Glomerular endothelial cell (primary cell): ENCODE measurements around the gene RBFOX1. TPM values are rescaled to one million over a fixed set of nuclear protein-coding genes. Genes with fewer than 3 reads are reported as not detected.

Experiments used
- DNase-seq: peaks from one replicate; pipeline ENCODE4 v3.0.0-alpha.2; 2011; ENCODE audit warnings: low read depth, low spot score; ENCODE audit errors: extremely low read depth
- total RNA-seq: library from RNA; depleted of rRNA; stranded (reverse); fragments of >200 nt; gene quantifications from 2 replicates; pipeline ENCODE4 v1.2.3, GENCODE V29; 2015

Gene RBFOX1
- not detected in 2 replicates for total RNA-seq

DNA sequence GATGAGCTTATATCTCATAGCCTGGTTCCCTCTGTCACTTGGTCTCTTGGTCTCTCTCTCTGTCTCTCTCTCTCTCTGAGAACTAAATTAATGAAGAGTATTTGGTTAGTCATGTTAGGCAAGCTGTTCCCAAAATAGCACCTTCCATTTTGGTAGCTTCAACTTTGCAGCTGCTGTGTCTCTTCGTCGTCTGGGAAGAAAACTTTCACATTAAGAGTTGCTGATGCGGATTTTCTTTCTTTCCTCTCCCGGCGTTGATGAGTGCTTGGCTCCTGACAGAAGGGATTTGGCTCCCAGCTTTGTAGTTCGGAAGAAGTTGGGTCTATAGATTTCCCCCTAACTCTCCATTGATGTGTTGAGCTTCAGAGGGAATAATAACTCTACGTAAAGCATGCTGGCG lies at the start of gene RBFOX1:
Gene RBFOX1 (plus strand): TSS at position 235 of the 400 bp plus-strand sequence.
- no peak for DNase-seq

DNA sequence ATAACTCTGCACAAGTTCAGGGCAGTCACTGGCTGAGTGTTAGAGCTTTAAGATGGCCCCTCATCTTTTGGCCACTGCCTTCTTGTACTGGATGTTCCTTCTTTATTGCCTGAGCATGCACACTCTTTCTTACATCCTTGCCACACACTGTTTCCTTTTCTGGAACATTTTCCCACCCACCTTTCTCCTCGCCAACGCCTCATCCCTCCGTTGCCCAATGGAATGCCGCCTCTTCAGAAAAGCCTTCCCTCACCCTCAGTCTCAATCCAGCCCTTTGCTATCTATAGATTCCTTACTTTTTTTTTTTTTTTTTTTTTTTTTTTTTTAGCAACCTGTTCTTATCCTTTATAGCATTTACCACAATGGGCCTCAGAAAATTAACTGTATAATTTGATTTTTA lies 47.9 kb upstream of the RBFOX1 start:
- DNase-seq, result no peak

GRCh38 chr16:7285520-7285919 lies 47.1 kb upstream of the RBFOX1 start:
- DNase-seq, result no peak

GRCh38 chr16:7289299-7289698 lies 43.3 kb upstream of the RBFOX1 start:
- no peak for DNase-seq

DNA sequence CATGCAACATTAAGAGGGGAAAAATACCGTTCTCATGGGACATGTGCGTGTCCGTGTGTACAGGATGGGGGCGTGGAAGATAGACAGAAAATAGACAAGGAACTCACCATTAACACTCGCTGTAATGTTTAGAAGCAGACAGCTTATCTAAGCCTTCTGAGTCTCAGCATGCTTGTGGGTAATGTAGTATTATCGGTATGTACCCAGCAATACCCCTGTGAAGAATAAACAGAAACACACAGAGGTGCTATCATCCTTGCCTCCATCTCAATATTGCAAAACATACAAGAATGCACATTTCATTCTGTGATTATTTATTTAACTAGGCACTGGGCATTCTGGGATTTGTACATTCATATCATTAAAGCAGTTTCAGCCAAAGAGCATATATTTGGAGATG lies 42.0 kb upstream of the RBFOX1 start:
- no peak for DNase-seq

DNA sequence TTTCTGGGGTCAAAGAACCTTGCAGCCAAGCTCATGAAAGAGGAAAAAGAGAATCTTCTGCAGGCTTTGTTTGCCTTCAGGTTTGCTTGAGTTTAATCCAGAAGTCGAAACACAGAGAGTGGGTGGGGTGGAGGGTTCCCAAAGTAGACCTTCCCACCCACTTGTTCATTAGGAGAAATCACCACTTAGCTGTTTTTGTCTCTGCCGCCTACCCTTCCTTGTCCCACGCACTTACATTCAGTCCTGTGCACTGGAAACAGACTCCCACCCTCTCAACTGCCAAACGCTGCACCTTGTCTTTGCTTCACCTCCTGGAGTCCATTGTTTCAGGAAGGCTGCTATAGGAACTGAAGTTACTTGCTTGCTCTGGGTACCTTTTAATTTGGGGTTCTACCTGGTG lies 38.6 kb upstream of the RBFOX1 start:
- DNase-seq, result no peak

- no peak for DNase-seq
Observed at GRCh38 chr16:7303052-7303610, 29.5 kb upstream of the RBFOX1 start.

GRCh38 chr16:7303660-7304200 lies 28.9 kb upstream of the RBFOX1 start:
- DNase-seq, result no peak

- no peak for DNase-seq
Observed at GRCh38 chr16:7304279-7304678, 28.4 kb upstream of the RBFOX1 start.

GRCh38 chr16:7304958-7305357 lies 27.7 kb upstream of the RBFOX1 start:
- no peak for DNase-seq

- no peak for DNase-seq
Observed at GRCh38 chr16:7313170-7313569, 19.5 kb upstream of the RBFOX1 start.

DNA sequence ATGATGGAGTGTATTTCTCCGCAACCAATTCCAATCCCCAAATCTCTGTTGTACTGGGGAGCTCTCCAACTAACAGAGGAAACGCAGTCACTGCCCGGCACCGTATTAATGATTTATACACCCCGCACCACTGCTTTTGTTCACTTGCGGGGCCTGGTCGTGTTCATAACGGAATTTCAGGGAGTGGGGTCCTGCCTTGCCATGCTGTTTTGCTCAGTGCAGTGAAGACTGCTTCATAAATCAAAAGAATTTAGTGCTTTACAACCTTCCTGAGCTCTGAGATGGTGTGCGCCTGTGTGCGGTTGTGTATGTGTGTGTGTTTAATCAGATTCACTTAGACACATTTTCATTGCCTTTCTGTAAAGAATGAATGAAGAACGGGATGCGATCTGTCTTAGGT lies 18.5 kb upstream of the RBFOX1 start:
- no peak for DNase-seq

GRCh38 chr16:7315813-7316212 lies 16.8 kb upstream of the RBFOX1 start:
- no peak for DNase-seq

DNA sequence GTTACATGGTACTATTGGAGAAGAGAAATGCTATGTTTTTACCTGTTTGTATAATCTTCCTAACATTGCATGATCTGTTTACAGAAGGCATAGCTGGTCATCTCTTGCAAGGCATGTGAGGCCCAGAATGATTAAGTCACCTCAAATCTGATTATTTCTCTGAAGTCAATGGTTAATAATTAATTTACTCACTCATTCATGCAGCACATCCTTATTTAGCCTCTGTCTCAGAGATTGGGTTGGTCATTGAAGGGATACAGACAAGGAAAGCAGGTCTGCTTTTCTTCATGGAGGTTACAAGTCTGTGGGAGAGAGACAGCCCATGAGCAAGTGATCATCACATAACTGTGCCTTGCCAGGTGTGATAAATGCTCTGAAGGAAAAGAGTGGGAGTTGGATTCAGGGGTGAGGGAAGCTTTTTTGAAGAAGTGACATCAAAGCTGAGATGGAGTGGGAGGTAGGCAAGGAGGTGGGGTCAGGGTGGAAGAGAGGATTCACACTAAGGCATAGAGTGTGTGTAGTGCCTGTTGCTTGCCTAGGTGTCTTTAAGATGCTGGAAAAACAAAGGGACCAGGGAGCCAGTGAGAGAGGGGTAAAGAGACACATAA lies 16.3 kb upstream of the RBFOX1 start:
- DNase-seq, result no peak

- DNase-seq, result no peak
Observed at GRCh38 chr16:7317982-7318381, 14.7 kb upstream of the RBFOX1 start.

DNA sequence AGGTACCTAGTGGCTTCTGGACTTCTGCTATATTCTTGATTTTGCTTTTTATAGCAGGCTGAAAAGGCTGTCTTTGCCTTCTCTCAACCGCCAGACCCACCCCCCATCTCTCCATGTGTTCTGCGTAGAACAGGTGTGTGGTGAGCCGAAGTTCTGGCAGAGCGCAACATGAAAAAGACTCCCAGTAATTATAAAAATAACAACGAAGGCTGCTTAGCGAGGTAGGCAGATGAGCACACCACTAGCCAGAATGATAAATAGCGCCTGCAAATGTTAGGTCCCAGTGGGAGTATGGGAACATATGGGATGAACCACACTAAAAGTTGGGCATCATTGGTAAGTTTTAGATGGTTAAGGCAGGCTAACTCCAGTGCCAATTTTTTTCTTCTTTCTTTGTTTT lies 14.0 kb upstream of the RBFOX1 start:
- DNase-seq, result no peak

DNA sequence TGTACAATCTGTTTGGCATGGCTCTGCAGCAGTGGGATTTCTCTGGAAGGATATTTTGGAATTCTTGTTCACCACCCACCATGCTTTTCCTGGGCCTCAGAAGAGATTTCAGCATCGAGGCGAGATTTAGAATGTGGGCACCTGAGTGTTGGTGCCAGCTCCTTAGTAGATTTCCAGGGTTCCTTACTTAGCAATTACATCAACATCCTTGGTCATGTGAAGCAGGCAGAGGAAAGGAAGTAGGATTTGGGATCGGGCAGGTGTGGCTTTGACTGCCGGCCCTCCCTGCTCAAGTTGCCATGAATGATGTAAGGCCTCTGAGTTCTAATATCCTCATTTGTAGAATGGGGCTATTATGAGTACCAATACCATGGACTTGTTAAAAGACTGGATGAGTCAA lies 13.1 kb upstream of the RBFOX1 start:
- no peak for DNase-seq

DNA sequence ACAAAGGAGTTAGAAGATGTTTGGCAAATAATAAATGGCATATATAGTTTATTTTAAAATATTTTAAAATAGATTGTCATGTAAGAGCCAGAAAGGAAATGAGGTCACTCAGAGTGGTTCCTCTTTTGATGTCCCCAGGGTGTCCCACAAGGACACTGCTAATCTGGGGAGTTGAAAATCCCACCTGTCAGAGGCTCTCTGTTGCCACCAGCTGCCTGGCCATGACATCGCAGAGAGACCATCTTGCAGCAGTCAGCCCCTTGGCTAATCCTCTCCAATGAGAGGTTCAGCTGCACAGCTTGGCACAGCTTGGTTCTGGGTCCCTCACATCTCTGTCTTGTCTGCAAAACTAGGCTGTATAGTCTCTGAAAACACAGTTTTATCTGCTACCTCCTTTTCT lies 11.0 kb upstream of the RBFOX1 start:
- DNase-seq, result no peak

- no peak for DNase-seq
Observed at GRCh38 chr16:7324321-7324720, 8.3 kb upstream of the RBFOX1 start.

GRCh38 chr16:7325834-7326233 lies 6.8 kb upstream of the RBFOX1 start:
- no peak for DNase-seq

DNA sequence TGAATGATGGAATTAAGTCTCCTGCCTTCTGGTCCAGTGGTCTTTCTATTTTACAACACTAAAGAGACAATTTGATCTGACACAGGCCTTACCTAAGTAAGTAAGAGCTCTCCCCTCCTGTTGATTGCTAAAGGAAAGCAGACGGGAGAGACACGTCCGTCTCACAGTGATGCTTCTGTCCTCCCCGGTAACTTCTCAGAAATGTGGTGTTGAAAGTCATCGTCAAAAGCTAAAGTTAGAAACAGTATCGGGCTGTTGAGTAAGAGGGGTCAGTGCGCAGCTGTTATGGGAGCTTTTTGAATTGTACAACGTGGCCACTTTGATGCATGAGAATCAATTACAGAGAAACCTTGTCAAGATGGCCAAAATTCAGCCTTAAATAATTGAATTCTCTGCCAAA lies 1.9 kb upstream of the RBFOX1 start:
- no peak for DNase-seq

GRCh38 chr16:7331997-7332396 lies 648 bp upstream of the RBFOX1 start:
- DNase-seq, result no peak
